Adrenal gland (tissue), 5 donors: Measurements from ENCODE around the gene E2F8.

Experiments
- POLR2A ChIP-seq, 2 donors: fragments of 450-650 bp; IDR thresholded peaks; one replicate each; pipeline ENCODE4 v1.6.1; 2017; ENCODE audit warnings: antibody characterized with exemption in 2 of 2, mild to moderate bottlenecking in 2 of 2, moderate library complexity in 1 of 2
- TF ChIP-seq, protein P1 (sequence below), 6 experiments: fragments of 450-650 bp in 4 of 6; fragments of 200-600 bp in 2 of 6; sonication (generic) in 1 of 6; IDR thresholded peaks; 1 replicate in 5 of 6; 2 replicates in 1 of 6; pipeline versions ENCODE4 v1.5.1 to v1.8.0; 2016 to 2021; ENCODE audit warnings: antibody characterized with exemption in 6 of 6, mild to moderate bottlenecking in 2 of 6, moderate library complexity in 1 of 6
- donor health status: DM: no; HTN: no; CAD: no.

DNA sequence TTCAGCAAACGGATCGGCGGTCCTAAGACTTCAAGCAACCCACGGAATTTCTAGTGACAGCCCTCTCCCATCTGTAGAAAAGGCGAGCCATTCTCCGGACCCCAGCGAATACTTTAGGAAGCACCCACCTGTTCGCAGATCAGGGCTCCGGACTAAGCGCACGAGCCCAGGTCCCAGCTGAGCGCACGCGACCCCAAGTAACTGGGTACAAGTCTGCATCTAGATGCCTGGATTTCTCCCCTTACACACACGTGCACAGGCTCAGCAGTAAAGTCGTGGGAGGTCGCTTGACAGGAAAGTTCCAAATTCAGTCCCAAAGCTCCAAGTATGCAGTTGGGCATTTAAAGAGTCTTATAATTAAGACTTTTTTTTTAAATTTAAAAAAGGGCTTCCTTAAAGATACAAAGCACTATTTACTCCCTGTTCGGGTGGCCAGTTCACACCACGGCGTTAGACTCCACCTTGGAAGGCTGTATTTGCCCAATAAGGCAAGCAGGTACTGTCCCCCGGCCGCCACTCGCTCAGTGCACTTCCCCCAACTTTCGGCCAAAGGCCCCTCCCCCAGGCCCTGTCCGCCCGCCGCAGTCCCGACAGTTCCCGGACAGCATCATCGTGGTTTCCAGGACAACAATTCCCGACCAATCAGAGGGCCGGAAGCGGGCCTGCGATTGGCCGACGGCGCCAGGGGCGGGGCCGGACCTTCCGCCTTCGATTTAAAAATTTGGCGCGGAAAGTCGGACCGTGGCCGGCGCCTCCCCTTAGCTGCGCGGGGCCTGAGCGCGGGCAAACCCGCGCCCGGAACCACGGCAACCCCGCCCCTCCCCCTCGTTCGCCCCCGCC lies at the start of gene E2F8:
- TF ChIP-seq, protein P1, sequence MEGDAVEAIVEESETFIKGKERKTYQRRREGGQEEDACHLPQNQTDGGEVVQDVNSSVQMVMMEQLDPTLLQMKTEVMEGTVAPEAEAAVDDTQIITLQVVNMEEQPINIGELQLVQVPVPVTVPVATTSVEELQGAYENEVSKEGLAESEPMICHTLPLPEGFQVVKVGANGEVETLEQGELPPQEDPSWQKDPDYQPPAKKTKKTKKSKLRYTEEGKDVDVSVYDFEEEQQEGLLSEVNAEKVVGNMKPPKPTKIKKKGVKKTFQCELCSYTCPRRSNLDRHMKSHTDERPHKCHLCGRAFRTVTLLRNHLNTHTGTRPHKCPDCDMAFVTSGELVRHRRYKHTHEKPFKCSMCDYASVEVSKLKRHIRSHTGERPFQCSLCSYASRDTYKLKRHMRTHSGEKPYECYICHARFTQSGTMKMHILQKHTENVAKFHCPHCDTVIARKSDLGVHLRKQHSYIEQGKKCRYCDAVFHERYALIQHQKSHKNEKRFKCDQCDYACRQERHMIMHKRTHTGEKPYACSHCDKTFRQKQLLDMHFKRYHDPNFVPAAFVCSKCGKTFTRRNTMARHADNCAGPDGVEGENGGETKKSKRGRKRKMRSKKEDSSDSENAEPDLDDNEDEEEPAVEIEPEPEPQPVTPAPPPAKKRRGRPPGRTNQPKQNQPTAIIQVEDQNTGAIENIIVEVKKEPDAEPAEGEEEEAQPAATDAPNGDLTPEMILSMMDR (IDR thresholded peaks at IDR 0.05), result no peak
- no peak for TF ChIP-seq POLR2A (IDR thresholded peaks at IDR 0.05)
